GM12878 (cell line): ENCODE data around the gene OSBPL5. TPM values are rescaled to one million over a fixed set of nuclear protein-coding genes. Genes with fewer than 3 reads are reported as not detected.

Source experiments
- polyA plus RNA-seq, 11 experiments: library from polyadenylated mRNA; depleted of rRNA in 4 of 11; unstranded in 6 of 11; stranded (reverse) in 5 of 11; fragments of >200 nt; fragmentation: Nextera tagmentation in 4 of 11; fragmentation: Illumina TruSeq in 1 of 11; extraction: Ambion mirVana in 4 of 11; extraction: Trizol in 1 of 11; gene quantifications; 1 replicate in 1 of 11; 2 replicates in 10 of 11; pipeline versions ENCODE4 v1.2.1 to v1.2.3, GENCODE V29; 2011 to 2016; ENCODE audit warnings: inconsistent platforms in 2 of 11, missing spikeins in 2 of 11, low read depth in 1 of 11
- small RNA-seq: library from RNA; depleted of rRNA; stranded (forward); fragments of <200 nt; gene quantifications from one replicate; pipeline ENCODE3, GENCODE V24; 2014
- total RNA-seq, 4 experiments: library from RNA; depleted of rRNA in 3 of 4; stranded (reverse); fragments of >200 nt in 3 of 4; fragmentation: Illumina TruSeq in 1 of 4; extraction: Trizol in 1 of 4; gene quantifications; 2 replicates each; pipeline versions ENCODE4 v1.2.1 to v1.2.3, GENCODE V29; 2013 to 2021
- TF ChIP-seq, protein P1 (sequence below): fragments of 450-650 bp; IDR thresholded peaks from 2 replicates; pipeline ENCODE4 v1.6.1; 2017; ENCODE audit warnings: mild to moderate bottlenecking

OSBPL5 gene
- total and polyA plus RNA-seq, 10 of the 15 experiments (the other 5 are each of a cell fraction or from before 2014, with no cell fraction given): not detected

DNA sequence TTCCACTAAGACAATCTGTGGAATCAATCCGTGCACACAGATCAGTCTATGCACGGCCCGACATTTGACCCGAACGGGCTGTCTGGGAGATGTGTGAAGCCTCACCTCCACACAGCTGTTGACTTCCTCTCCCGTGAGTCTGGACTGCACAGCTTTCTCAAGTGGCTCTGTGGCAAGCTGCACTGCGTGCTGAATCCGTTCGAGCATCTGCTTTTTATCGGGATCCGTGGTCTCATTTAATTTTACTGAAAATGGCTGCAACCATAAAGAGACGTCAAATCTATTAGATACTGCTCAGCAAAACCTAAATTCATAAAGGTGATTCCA is 127.2 kb downstream of the OSBPL5 start (continued):
- TF ChIP-seq, protein P1, sequence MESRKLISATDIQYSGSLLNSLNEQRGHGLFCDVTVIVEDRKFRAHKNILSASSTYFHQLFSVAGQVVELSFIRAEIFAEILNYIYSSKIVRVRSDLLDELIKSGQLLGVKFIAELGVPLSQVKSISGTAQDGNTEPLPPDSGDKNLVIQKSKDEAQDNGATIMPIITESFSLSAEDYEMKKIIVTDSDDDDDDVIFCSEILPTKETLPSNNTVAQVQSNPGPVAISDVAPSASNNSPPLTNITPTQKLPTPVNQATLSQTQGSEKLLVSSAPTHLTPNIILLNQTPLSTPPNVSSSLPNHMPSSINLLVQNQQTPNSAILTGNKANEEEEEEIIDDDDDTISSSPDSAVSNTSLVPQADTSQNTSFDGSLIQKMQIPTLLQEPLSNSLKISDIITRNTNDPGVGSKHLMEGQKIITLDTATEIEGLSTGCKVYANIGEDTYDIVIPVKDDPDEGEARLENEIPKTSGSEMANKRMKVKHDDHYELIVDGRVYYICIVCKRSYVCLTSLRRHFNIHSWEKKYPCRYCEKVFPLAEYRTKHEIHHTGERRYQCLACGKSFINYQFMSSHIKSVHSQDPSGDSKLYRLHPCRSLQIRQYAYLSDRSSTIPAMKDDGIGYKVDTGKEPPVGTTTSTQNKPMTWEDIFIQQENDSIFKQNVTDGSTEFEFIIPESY: no peak

Small RNAs within 50 kb of the gene (small RNA-seq; reads per million reads assigned to genes)
- gene RNU1-91P: not detected

Other genes with a start within 250 kb of the OSBPL5 start
- gene PHLDA2, start 235.9 kb downstream of the OSBPL5 start, total RNA-seq (2014; rRNA removed): not detected in 2 replicates
- gene PHLDA2, start 235.9 kb downstream of the OSBPL5 start, total RNA-seq (2014; rRNA removed; fragmentation: Illumina TruSeq; extraction: Trizol): not detected in 2 replicates
- gene PHLDA2, start 235.9 kb downstream of the OSBPL5 start, total RNA-seq (2021): 0.27 and 0.49 TPM in 2 replicates
- gene PHLDA2, start 235.9 kb downstream of the OSBPL5 start, polyA plus RNA-seq (2011; rRNA removed): 0.15 TPM in 1 of 2 replicates, not detected in the other
- gene PHLDA2, start 235.9 kb downstream of the OSBPL5 start, polyA plus RNA-seq (2014; fragmentation: Illumina TruSeq; extraction: Trizol): not detected in 2 replicates
- gene PHLDA2, start 235.9 kb downstream of the OSBPL5 start, polyA plus RNA-seq (2014; fragmentation: Nextera tagmentation; extraction: Ambion mirVana): not detected
- not detected in 2 replicates for gene PHLDA2, start 235.9 kb downstream of the OSBPL5 start, polyA plus RNA-seq (2014; rRNA removed)
- under 1 TPM in 1 of 2 experiments, not detected in 1; 0.16 TPM for gene PHLDA2, start 235.9 kb downstream of the OSBPL5 start, polyA plus RNA-seq (2016; fragmentation: Nextera tagmentation; extraction: Ambion mirVana)
- gene NAP1L4, start 173.0 kb downstream of the OSBPL5 start, total RNA-seq (2014; rRNA removed): 103 and 107 TPM in 2 replicates
- 100 and 101 TPM in 2 replicates for gene NAP1L4, start 173.0 kb downstream of the OSBPL5 start, total RNA-seq (2014; rRNA removed; fragmentation: Illumina TruSeq; extraction: Trizol)
- gene NAP1L4, start 173.0 kb downstream of the OSBPL5 start, total RNA-seq (2021): 128 and 130 TPM in 2 replicates
- gene NAP1L4, start 173.0 kb downstream of the OSBPL5 start, polyA plus RNA-seq (2011; rRNA removed): 100 and 159 TPM in 2 replicates
- gene NAP1L4, start 173.0 kb downstream of the OSBPL5 start, polyA plus RNA-seq (2014; fragmentation: Illumina TruSeq; extraction: Trizol): 127 and 140 TPM in 2 replicates
- gene NAP1L4, start 173.0 kb downstream of the OSBPL5 start, polyA plus RNA-seq (2014; fragmentation: Nextera tagmentation; extraction: Ambion mirVana): 10 to 100 TPM; 24.8 to 44.0 TPM
- gene NAP1L4, start 173.0 kb downstream of the OSBPL5 start, polyA plus RNA-seq (2014; rRNA removed): 121 TPM in 2 replicates
- 100 to 1,000 TPM; 181 to 198 TPM for gene NAP1L4, start 173.0 kb downstream of the OSBPL5 start, polyA plus RNA-seq (2016; fragmentation: Nextera tagmentation; extraction: Ambion mirVana)
- 42.2 and 44.1 TPM in 2 replicates for gene CARS1, start 107.9 kb downstream of the OSBPL5 start, total RNA-seq (2014; rRNA removed)
- 32.9 and 33.9 TPM in 2 replicates for gene CARS1, start 107.9 kb downstream of the OSBPL5 start, total RNA-seq (2014; rRNA removed; fragmentation: Illumina TruSeq; extraction: Trizol)
- 49.2 TPM in 2 replicates for gene CARS1, start 107.9 kb downstream of the OSBPL5 start, total RNA-seq (2021)
- 51.4 and 60.6 TPM in 2 replicates for gene CARS1, start 107.9 kb downstream of the OSBPL5 start, polyA plus RNA-seq (2011; rRNA removed)
- gene CARS1, start 107.9 kb downstream of the OSBPL5 start, polyA plus RNA-seq (2014; fragmentation: Illumina TruSeq; extraction: Trizol): 35.7 and 42.9 TPM in 2 replicates
- gene CARS1, start 107.9 kb downstream of the OSBPL5 start, polyA plus RNA-seq (2014; fragmentation: Nextera tagmentation; extraction: Ambion mirVana): 10 to 100 TPM in 1 of 2 experiments, 1 to 10 TPM in 1; 7.8 to 19.7 TPM
- gene CARS1, start 107.9 kb downstream of the OSBPL5 start, polyA plus RNA-seq (2014; rRNA removed): 51.0 and 52.5 TPM in 2 replicates
- gene CARS1, start 107.9 kb downstream of the OSBPL5 start, polyA plus RNA-seq (2016; fragmentation: Nextera tagmentation; extraction: Ambion mirVana): 10 to 100 TPM; 48.6 to 51.7 TPM
- gene MRGPRG, start 53.5 kb upstream of the OSBPL5 start, total RNA-seq (2014; rRNA removed): not detected in 2 replicates
- gene MRGPRG, start 53.5 kb upstream of the OSBPL5 start, total RNA-seq (2014; rRNA removed; fragmentation: Illumina TruSeq; extraction: Trizol): not detected in 2 replicates
- not detected in 2 replicates for gene MRGPRG, start 53.5 kb upstream of the OSBPL5 start, total RNA-seq (2021)
- not detected in 2 replicates for gene MRGPRG, start 53.5 kb upstream of the OSBPL5 start, polyA plus RNA-seq (2011; rRNA removed)
- not detected in 2 replicates for gene MRGPRG, start 53.5 kb upstream of the OSBPL5 start, polyA plus RNA-seq (2014; fragmentation: Illumina TruSeq; extraction: Trizol)
- not detected for gene MRGPRG, start 53.5 kb upstream of the OSBPL5 start, polyA plus RNA-seq (2014; fragmentation: Nextera tagmentation; extraction: Ambion mirVana)
- gene MRGPRG, start 53.5 kb upstream of the OSBPL5 start, polyA plus RNA-seq (2014; rRNA removed): not detected in 2 replicates
- gene MRGPRG, start 53.5 kb upstream of the OSBPL5 start, polyA plus RNA-seq (2016; fragmentation: Nextera tagmentation; extraction: Ambion mirVana): not detected
- 0.34 TPM in 1 of 2 replicates, not detected in the other for gene MRGPRE, start 67.1 kb upstream of the OSBPL5 start, total RNA-seq (2014; rRNA removed)
- not detected in 2 replicates for gene MRGPRE, start 67.1 kb upstream of the OSBPL5 start, total RNA-seq (2014; rRNA removed; fragmentation: Illumina TruSeq; extraction: Trizol)
- gene MRGPRE, start 67.1 kb upstream of the OSBPL5 start, total RNA-seq (2021): not detected in 2 replicates
- gene MRGPRE, start 67.1 kb upstream of the OSBPL5 start, polyA plus RNA-seq (2011; rRNA removed): not detected in 2 replicates
- gene MRGPRE, start 67.1 kb upstream of the OSBPL5 start, polyA plus RNA-seq (2014; fragmentation: Illumina TruSeq; extraction: Trizol): not detected in 2 replicates
- not detected for gene MRGPRE, start 67.1 kb upstream of the OSBPL5 start, polyA plus RNA-seq (2014; fragmentation: Nextera tagmentation; extraction: Ambion mirVana)
- not detected in 2 replicates for gene MRGPRE, start 67.1 kb upstream of the OSBPL5 start, polyA plus RNA-seq (2014; rRNA removed)
- not detected for gene MRGPRE, start 67.1 kb upstream of the OSBPL5 start, polyA plus RNA-seq (2016; fragmentation: Nextera tagmentation; extraction: Ambion mirVana)
- 31.8 and 38.4 TPM in 2 replicates for gene ZNF195, start 213.8 kb upstream of the OSBPL5 start, total RNA-seq (2014; rRNA removed)
- gene ZNF195, start 213.8 kb upstream of the OSBPL5 start, total RNA-seq (2014; rRNA removed; fragmentation: Illumina TruSeq; extraction: Trizol): 35.9 and 38.8 TPM in 2 replicates
- gene ZNF195, start 213.8 kb upstream of the OSBPL5 start, total RNA-seq (2021): 30.4 and 34.6 TPM in 2 replicates
- gene ZNF195, start 213.8 kb upstream of the OSBPL5 start, polyA plus RNA-seq (2011; rRNA removed): 51.8 and 62.1 TPM in 2 replicates
- 34.2 and 43.0 TPM in 2 replicates for gene ZNF195, start 213.8 kb upstream of the OSBPL5 start, polyA plus RNA-seq (2014; fragmentation: Illumina TruSeq; extraction: Trizol)
- 10 to 100 TPM; 37.3 to 41.6 TPM for gene ZNF195, start 213.8 kb upstream of the OSBPL5 start, polyA plus RNA-seq (2014; fragmentation: Nextera tagmentation; extraction: Ambion mirVana)
- gene ZNF195, start 213.8 kb upstream of the OSBPL5 start, polyA plus RNA-seq (2014; rRNA removed): 27.9 and 32.8 TPM in 2 replicates
- gene ZNF195, start 213.8 kb upstream of the OSBPL5 start, polyA plus RNA-seq (2016; fragmentation: Nextera tagmentation; extraction: Ambion mirVana): 10 to 100 TPM; 41.3 to 49.9 TPM